DOHH2 (cell line): ENCODE results near the gene NETO1.

ENCODE experiments used
- H3F3A ChIP-seq: fragments of 200-600 bp; sonication (generic), shearing (Covaris generic); 2 replicates; pipeline ENCODE4 v1.6.0; 2016; ENCODE audit warnings: antibody characterized with exemption, mild to moderate bottlenecking; ENCODE audit not compliant: control insufficient read depth, insufficient read depth
- H3K27ac ChIP-seq: fragments of 200-600 bp; sonication (generic); 2 replicates; pipeline ENCODE4 v1.5.1; 2014; ENCODE audit warnings: low read depth, mild to moderate bottlenecking, low read length, moderate library complexity
- H3K27me3 ChIP-seq: fragments of 200-600 bp; sonication (generic); 2 replicates; pipeline ENCODE4 v1.6.1; 2014; ENCODE audit warnings: mild to moderate bottlenecking, low read length, mixed read lengths; ENCODE audit not compliant: control insufficient read depth
- H3K36me3 ChIP-seq: fragments of 200-600 bp; sonication (generic); 2 replicates; pipeline ENCODE4 v1.6.1; 2014; ENCODE audit warnings: mild to moderate bottlenecking, low read length, moderate library complexity, mixed read lengths; ENCODE audit not compliant: control insufficient read depth
- H3K4me1 ChIP-seq: fragments of 200-600 bp; sonication (generic); 2 replicates; pipeline ENCODE4 v1.6.1; 2014; ENCODE audit warnings: mild to moderate bottlenecking, low read length, mixed read lengths; ENCODE audit not compliant: control insufficient read depth
- H3K4me2 ChIP-seq: fragments of 200-600 bp; sonication (generic); 2 replicates; pipeline ENCODE4 v1.6.0; 2014; ENCODE audit warnings: mild to moderate bottlenecking, low read length, moderate library complexity
- H3K4me3 ChIP-seq: fragments of 200-600 bp; sonication (generic); 2 replicates; pipeline ENCODE4 v1.5.1; 2014; ENCODE audit warnings: mild to moderate bottlenecking, low read length, mixed read lengths
- H3K79me2 ChIP-seq: fragments of 200-600 bp; sonication (generic); 2 replicates; pipeline ENCODE4 v1.6.1; 2014; ENCODE audit warnings: mild to moderate bottlenecking, low read length, mixed read lengths; ENCODE audit not compliant: control insufficient read depth
- H3K9me2 ChIP-seq: fragments of 200-600 bp; sonication (generic); replicated peaks from 2 replicates; pipeline ENCODE4 v1.6.1; 2014; ENCODE audit warnings: mild to moderate bottlenecking, low read length, mixed read lengths; ENCODE audit not compliant: control insufficient read depth
- H3K9me3 ChIP-seq: fragments of 200-600 bp; sonication (generic); 2 replicates; pipeline ENCODE4 v1.6.1; 2014; ENCODE audit warnings: antibody characterized with exemption, low read length, mixed read lengths; ENCODE audit not compliant: control insufficient read depth, insufficient read depth
- H4K20me1 ChIP-seq: fragments of 200-600 bp; sonication (generic); 2 replicates; pipeline ENCODE4 v1.6.0; 2014; ENCODE audit warnings: low read depth, mild to moderate bottlenecking, antibody characterized with exemption, low read length, moderate library complexity; ENCODE audit not compliant: control insufficient read depth, insufficient read depth
- EZH2phosphoT487 ChIP-seq: fragments of 200-600 bp; sonication (generic); IDR thresholded peaks from 2 replicates; pipeline ENCODE4 v1.6.1; 2017; ENCODE audit warnings: borderline replicate concordance, mild to moderate bottlenecking, antibody characterized with exemption, low read length, moderate library complexity, mixed read lengths
- TF ChIP-seq, protein P1 (sequence below): fragments of 200-600 bp; sonication (generic); IDR thresholded peaks from one replicate; pipeline ENCODE4 v1.5.1; 2014; ENCODE audit warnings: antibody characterized with exemption, mild to moderate bottlenecking, low read depth, low read length; ENCODE audit not compliant: poor library complexity, severe bottlenecking

The NETO1 gene

DNA sequence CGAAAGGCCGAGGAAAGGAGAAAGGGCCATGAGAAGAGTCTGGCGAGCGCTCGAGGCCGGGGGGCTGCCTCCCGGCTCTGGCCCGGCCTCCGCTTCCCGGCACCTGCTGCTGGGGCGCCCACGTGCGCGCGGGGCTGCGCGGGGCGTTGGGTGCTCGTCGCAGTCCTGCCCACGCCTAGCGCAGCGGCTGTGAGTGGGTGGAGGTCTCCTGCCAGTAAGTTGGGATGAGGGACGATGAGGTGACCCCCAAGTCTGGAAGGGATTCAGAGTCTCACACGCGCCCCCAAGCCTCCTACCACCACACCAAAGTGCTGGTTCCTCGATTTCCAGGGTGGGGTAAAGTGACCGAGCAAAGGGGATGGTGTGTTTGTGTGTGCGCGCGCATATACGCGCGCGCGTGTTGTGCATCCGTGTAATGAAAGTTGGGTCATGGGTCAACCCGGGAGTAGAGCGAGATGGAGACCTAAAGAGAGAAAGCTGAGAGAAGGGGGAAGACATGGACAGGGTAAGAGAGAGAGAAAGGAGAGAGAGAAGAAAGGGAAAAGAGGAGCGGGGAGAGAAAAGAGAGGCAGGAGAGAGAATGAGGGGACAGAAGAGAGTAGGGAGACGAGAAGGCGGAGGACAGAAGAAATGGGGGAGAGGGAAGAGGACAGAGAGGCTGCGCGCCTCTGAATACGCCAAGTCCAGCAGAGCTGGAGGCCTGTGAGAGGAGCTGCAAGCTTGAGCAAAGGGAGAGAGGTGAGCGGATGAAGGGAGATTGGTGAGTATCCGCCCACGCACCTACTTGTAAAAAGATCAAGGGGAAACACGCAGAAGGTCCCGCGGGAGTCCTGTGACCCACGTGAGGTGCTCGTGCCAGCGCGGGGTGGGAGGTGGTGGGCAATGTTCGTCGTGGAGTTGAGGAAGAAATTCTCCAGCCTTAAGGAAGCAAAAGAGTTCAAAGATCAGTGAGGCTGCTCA is 1.7 kb upstream of the NETO1 start:
- H3K27me3 ChIP-seq, result no peaks in the 10 kb centered on the region
- no peak overlapping the region for H3K4me3 ChIP-seq
- TF ChIP-seq EZH2phosphoT487, result no peak
- TF ChIP-seq, protein P1, sequence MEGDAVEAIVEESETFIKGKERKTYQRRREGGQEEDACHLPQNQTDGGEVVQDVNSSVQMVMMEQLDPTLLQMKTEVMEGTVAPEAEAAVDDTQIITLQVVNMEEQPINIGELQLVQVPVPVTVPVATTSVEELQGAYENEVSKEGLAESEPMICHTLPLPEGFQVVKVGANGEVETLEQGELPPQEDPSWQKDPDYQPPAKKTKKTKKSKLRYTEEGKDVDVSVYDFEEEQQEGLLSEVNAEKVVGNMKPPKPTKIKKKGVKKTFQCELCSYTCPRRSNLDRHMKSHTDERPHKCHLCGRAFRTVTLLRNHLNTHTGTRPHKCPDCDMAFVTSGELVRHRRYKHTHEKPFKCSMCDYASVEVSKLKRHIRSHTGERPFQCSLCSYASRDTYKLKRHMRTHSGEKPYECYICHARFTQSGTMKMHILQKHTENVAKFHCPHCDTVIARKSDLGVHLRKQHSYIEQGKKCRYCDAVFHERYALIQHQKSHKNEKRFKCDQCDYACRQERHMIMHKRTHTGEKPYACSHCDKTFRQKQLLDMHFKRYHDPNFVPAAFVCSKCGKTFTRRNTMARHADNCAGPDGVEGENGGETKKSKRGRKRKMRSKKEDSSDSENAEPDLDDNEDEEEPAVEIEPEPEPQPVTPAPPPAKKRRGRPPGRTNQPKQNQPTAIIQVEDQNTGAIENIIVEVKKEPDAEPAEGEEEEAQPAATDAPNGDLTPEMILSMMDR, result no peak
- no peak overlapping the region for H3K4me2 ChIP-seq
- no peaks in the 10 kb centered on the region for H3K4me1 ChIP-seq
- H3K9me3 ChIP-seq, result peaks cover 4% of the 10 kb centered on the region; the same call in 1 of the 2 replicates
- no peaks in the 10 kb centered on the region for H3K79me2 ChIP-seq
- no peaks in the 10 kb centered on the region for H3F3A ChIP-seq
- H3K36me3 ChIP-seq, result no peaks in the 10 kb centered on the region
- H3K9me2 ChIP-seq, result no peaks in the 10 kb centered on the region
- H3K27ac ChIP-seq, result no peak overlapping the region
- H4K20me1 ChIP-seq, result no peaks in the 10 kb centered on the region

DNA sequence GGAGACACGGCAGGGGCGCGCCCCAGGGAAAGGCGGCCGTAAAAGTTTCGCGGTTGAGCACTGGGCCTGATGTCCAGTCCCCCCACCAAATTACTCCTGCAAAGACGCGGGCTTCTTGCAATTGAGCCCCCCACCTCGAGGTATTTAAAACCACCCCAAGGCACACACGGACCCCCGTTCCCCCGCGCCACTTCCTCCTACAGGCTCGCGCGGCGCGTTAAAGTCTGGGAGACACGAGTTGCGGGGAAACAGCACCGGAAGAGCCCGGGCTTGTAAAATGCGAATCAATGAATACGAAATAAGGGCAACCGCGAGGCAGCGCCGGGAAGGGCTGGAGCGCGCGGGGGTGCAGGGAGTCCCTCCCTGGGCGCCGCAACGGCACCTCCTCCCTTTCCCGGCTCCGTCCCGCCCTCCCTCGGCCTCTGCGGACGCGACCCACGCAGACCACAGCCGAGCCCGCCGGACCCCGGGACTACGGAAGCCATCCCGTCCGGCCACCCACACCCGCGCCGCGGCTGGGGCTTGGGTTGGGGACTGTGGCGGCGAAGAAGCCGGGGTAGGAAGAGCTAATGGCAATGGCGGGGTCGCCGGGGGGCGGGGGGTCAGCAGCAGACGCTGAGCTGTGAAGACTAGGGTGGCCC is 918 bp upstream of the NETO1 start:
- no peak overlapping the region for H3K27ac ChIP-seq
- H3K4me3 ChIP-seq, result no peak overlapping the region
- H3K4me2 ChIP-seq, result no peak overlapping the region
- H3K79me2 ChIP-seq, result no peaks in the 10 kb centered on the region
- H3K9me2 ChIP-seq, result no peaks in the 10 kb centered on the region
- peaks cover 4% of the 10 kb centered on the region; the same call in 1 of the 2 replicates for H3K9me3 ChIP-seq
- H3K36me3 ChIP-seq, result no peaks in the 10 kb centered on the region
- H4K20me1 ChIP-seq, result no peaks in the 10 kb centered on the region
- TF ChIP-seq, protein P1, result no peak
- no peak for TF ChIP-seq EZH2phosphoT487
- H3F3A ChIP-seq, result no peaks in the 10 kb centered on the region
- no peaks in the 10 kb centered on the region for H3K4me1 ChIP-seq
- H3K27me3 ChIP-seq, result no peaks in the 10 kb centered on the region

DNA sequence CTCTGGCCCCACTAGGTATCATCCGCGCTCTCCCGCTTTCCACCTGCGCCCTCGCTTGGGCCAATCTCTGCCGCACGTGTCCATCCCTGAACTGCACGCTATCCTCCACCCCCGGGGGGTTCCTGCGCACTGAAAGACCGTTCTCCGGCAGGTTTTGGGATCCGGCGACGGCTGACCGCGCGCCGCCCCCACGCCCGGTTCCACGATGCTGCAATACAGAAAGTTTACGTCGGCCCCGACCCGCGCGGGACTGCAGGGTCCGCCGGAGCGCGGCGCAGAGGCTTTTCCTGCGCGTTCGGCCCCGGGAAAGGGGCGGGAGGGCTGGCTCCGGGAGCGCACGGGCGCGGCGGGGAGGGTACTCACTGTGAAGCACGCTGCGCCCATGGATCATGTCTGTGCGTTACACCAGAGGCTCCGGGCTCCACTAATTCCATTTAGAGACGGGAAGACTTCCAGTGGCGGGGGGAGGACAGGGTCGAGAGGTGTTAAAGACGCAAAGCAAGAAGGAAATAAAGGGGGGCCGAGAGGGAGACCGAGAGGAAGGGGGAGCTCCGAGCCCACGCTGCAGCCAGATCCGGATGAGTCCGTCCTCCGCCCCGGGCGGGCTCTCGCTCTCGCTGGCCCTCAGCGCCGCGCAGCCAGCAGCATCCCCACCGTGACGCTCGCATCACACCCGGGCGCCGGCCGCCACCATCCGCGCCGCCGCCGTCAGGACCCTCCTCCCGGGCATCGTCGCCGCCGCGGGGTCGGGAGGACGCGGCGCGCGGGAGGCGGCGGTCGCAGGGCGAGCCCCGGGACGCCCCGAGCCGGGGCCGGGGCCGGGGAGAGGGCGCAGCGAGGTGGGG is 664 bp downstream of the NETO1 start:
- no peaks in the 10 kb centered on the region for H3K79me2 ChIP-seq
- no peak overlapping the region for H3K4me2 ChIP-seq
- H3K4me1 ChIP-seq, result no peaks in the 10 kb centered on the region

More for the DNA sequence above, 664 bp downstream of the NETO1 start:
- no peak for TF ChIP-seq EZH2phosphoT487
- TF ChIP-seq, protein P1, result no peak
- H3K27ac ChIP-seq, result no peak overlapping the region
- no peaks in the 10 kb centered on the region for H3F3A ChIP-seq
- no peak overlapping the region for H3K4me3 ChIP-seq
- no peaks in the 10 kb centered on the region for H3K36me3 ChIP-seq
- no peaks in the 10 kb centered on the region for H4K20me1 ChIP-seq
- H3K9me2 ChIP-seq, result no peaks in the 10 kb centered on the region
- H3K27me3 ChIP-seq, result no peaks in the 10 kb centered on the region
- H3K9me3 ChIP-seq, result peaks cover 4% of the 10 kb centered on the region; the same call in 1 of the 2 replicates
